Aorta (tissue), 5 donors: ENCODE data around the gene RNF123. TPM values are rescaled to one million over a fixed set of nuclear protein-coding genes. Genes with fewer than 3 reads are reported as not detected.

ENCODE experiments used
- ATAC-seq: fragments of 200-7000 bp; cut with Tn5 transposase; one replicate; pipeline ENCODE4 v1.9.1; 2022; ENCODE audit warnings: moderate library complexity; ENCODE audit not compliant: low FRiP score
- DNase-seq, 2 donors: peaks; one replicate each; pipeline ENCODE4 v3.0.0-alpha.2; 2020
- H3K27ac ChIP-seq, 2 donors: one replicate each; pipeline ENCODE4 v1.5.1; 2013; ENCODE audit warnings: low read length in 2 of 2, mild to moderate bottlenecking in 2 of 2, moderate library complexity in 2 of 2, control low read depth in 1 of 2, inconsistent platforms in 1 of 2, low read depth in 1 of 2
- H3K27me3 ChIP-seq, 2 donors: one replicate each; pipeline ENCODE4 v1.6.1; 2013; ENCODE audit warnings: control low read depth in 1 of 2, low read length in 1 of 2, mild to moderate bottlenecking in 1 of 2, moderate library complexity in 1 of 2; ENCODE audit not compliant: insufficient read depth in 2 of 2, control insufficient read depth in 1 of 2
- H3K36me3 ChIP-seq, 2 donors: one replicate each; pipeline ENCODE4 v1.6.1; 2013; ENCODE audit warnings: control low read depth in 1 of 2, low read length in 1 of 2, mild to moderate bottlenecking in 1 of 2; ENCODE audit not compliant: insufficient read depth in 2 of 2, control insufficient read depth in 1 of 2
- H3K4me1 ChIP-seq, 2 donors: one replicate each; pipeline ENCODE4 v1.6.1; 2013; ENCODE audit warnings: low read length in 2 of 2, control low read depth in 1 of 2, mild to moderate bottlenecking in 1 of 2, moderate library complexity in 1 of 2; ENCODE audit not compliant: insufficient read depth in 2 of 2, control insufficient read depth in 1 of 2
- H3K4me3 ChIP-seq, 2 donors: one replicate each; pipeline ENCODE4 v1.5.1; 2013; ENCODE audit warnings: low read length in 2 of 2, control low read depth in 1 of 2, mild to moderate bottlenecking in 1 of 2
- H3K9me3 ChIP-seq: one replicate; pipeline ENCODE4 v1.6.1; 2013; ENCODE audit warnings: mild to moderate bottlenecking, low read length; ENCODE audit not compliant: control insufficient read depth
- WGBS, 2 donors: extraction: QIAGEN DNeasy Blood & Tissue Kit; methylation state at CpG; one replicate each; pipeline ENCODE4 v1.1.7; 2013; 5-methylcytosine and 5-hydroxymethylcytosine counted together
- intact Hi-C, 2 donors: fragments of 100-400 bp; cut with DNase I; formaldehyde crosslinking; loops; one replicate each; pipeline versions ENCODE4 v1.14.2 to v1.15.0; 2022
- polyA plus RNA-seq, 2 donors: library from polyadenylated mRNA; stranded (reverse); fragments of 200-250 nt; gene quantifications; one replicate each; pipeline ENCODE4 v1.2.3, GENCODE V29; 2013
- total RNA-seq, 2 donors: library from RNA; stranded (reverse); fragmentation: NEBNext Ultra II Directional; extraction: Animal tissue kit (Norgen Biotek cat#: 25700); gene quantifications; one replicate each; pipeline ENCODE4 v1.2.1, GENCODE V29; 2021
- donor health status: healthy with polysubstance abuse.
- donor health status: Bipolar disorder and iron deficiency.
- donor health status: DM: no; HTN: no; CAD: no.
- donor health status: DM: no; HTN: no; CAD: no.
- donor health status: DM: yes; HTN: yes; CAD: no.

Gene RNF123
- total and polyA plus RNA-seq, 4 donors: 12.5 to 38.1 (median 32.2) TPM

GRCh38 chr3:49716169-49716568 is 26.8 kb downstream of the RNF123 start:
- no peak for ATAC-seq
- Histone ChIP-seq H3K4me1 (no peaks in the 10 kb centered on the region), H3K27me3 (no peaks in the 10 kb centered on the region), H3K4me3 (no peak overlapping the region), H3K9me3 (no peaks in the 10 kb centered on the region), H3K36me3 (no peaks in the 10 kb centered on the region), H3K27ac (no peak overlapping the region)
- DNase-seq: peak in 1 of 2 donors; percentile 60
- intact Hi-C loops: no loop called here
- 92 to 93% methylated on average over 7 of the region's 7 CpGs for WGBS, 2 donors

GRCh38 chr3:49716691-49717210 is 27.4 kb downstream of the RNF123 start:
- peak in 1 of 2 donors; percentile 59 for DNase-seq

GRCh38 chr3:49717211-49717958 is 28.0 kb downstream of the RNF123 start:
- H3K36me3 ChIP-seq: no peaks in the 10 kb centered on the region
- no peak for ATAC-seq

More at GRCh38 chr3:49716691-49717210, 27.4 kb downstream of the RNF123 start:
- Histone ChIP-seq H3K9me3 (no peaks in the 10 kb centered on the region), H3K27ac (no peak overlapping the region), H3K36me3 (no peaks in the 10 kb centered on the region), H3K4me3 (no peak overlapping the region), H3K27me3 (no peaks in the 10 kb centered on the region), H3K4me1 (no peaks in the 10 kb centered on the region)
- intact Hi-C loops: no loop called here
- ATAC-seq: no peak
- 88 to 92% methylated on average over 16 of the region's 16 CpGs for WGBS, 2 donors

GRCh38 chr3:49717959-49718857 is 28.9 kb downstream of the RNF123 start:
- Histone ChIP-seq H3K4me1 (no peaks in the 10 kb centered on the region), H3K27ac (no peak overlapping the region), H3K9me3 (no peaks in the 10 kb centered on the region), H3K27me3 (no peaks in the 10 kb centered on the region), H3K4me3 (no peak overlapping the region), H3K36me3 (no peaks in the 10 kb centered on the region)
- ATAC-seq (no peak), DNase-seq (peak in 1 of 2 donors; percentile 77)
- 70 to 71% methylated on average over 75 of the region's 75 CpGs for WGBS, 2 donors
- intact Hi-C loops: no loop called here

More at GRCh38 chr3:49717211-49717958, 28.0 kb downstream of the RNF123 start:
- H3K9me3 ChIP-seq: no peaks in the 10 kb centered on the region
- no peak overlapping the region for H3K4me3 ChIP-seq
- no peaks in the 10 kb centered on the region for H3K27me3 ChIP-seq
- DNase-seq: peak in 1 of 2 donors; percentile 68
- WGBS, 2 donors: 96% methylated on average over 14 of the region's 14 CpGs
- intact Hi-C loops: no loop called here
- no peak overlapping the region for H3K27ac ChIP-seq
- H3K4me1 ChIP-seq: no peaks in the 10 kb centered on the region

- 8 to 13% methylated on average over 33 of the region's 33 CpGs for WGBS, 2 donors
- DNase-seq: peak in 1 of 2 donors; percentile 78
- no peak overlapping the region for H3K27ac ChIP-seq
- H3K4me3 ChIP-seq: no peak overlapping the region
- ATAC-seq: no peak
- no peaks in the 10 kb centered on the region for H3K36me3 ChIP-seq
- intact Hi-C loops: no loop called here
- no peaks in the 10 kb centered on the region for H3K9me3 ChIP-seq
- H3K27me3 ChIP-seq: no peaks in the 10 kb centered on the region
- H3K4me1 ChIP-seq: no peaks in the 10 kb centered on the region
Observed at GRCh38 chr3:49718858-49719213, 29.5 kb downstream of the RNF123 start.

- H3K4me3 ChIP-seq: no peak within 1 kb of the TSS
- no peak within 1 kb of the TSS for H3K27ac ChIP-seq
- no peaks in the 10 kb centered on the region for H3K27me3 ChIP-seq
- DNase-seq (peak; percentile 97 to 98), ATAC-seq (peak; percentile 82)
- H3K4me1 ChIP-seq: no peaks in the 10 kb centered on the region
- no peaks in the 10 kb centered on the region for H3K36me3 ChIP-seq
- no peaks in the 10 kb centered on the region for H3K9me3 ChIP-seq
- intact Hi-C loops: no loop called here
- WGBS, 2 donors: 1% methylated on average over 46 to 50 of the region's 50 CpGs
Observed at GRCh38 chr3:49719214-49719884, 30.0 kb downstream of the RNF123 start, which contains the start of gene AMIGO3. Gene AMIGO3, minus strand, starts transcription at chr3:49719684. Its CDS starts 219 bp downstream, at chr3:49719465.

GRCh38 chr3:49720855-49721595 is 31.7 kb downstream of the RNF123 start:
- Histone ChIP-seq H3K36me3 (no peaks in the 10 kb centered on the region), H3K4me1 (no peaks in the 10 kb centered on the region)
- intact Hi-C loops: loop anchor here (5.0 to 10.0 kb wide), 2 partner anchors 64 to 181 kb away; partner anchors contain the start of genes IP6K1 (in 1 of the 2) and MST1R (in 1 of the 2)

GRCh38 chr3:49721596-49721895 is 32.2 kb downstream of the RNF123 start:
- ATAC-seq (no peak), DNase-seq (peak in 1 of 2 donors; percentile 45)
- 71 to 72% methylated on average over 9 of the region's 9 CpGs for WGBS, 2 donors
- H3K4me3 ChIP-seq: no peak overlapping the region
- H3K27ac ChIP-seq: no peak overlapping the region
- H3K4me1 ChIP-seq: no peaks in the 10 kb centered on the region
- H3K36me3 ChIP-seq: peaks cover 0 to under 1% of the 10 kb centered on the region in 2 donors
- intact Hi-C loops: loop anchor here (5.0 to 10.0 kb wide), 2 partner anchors 63 to 181 kb away; partner anchors contain the start of genes IP6K1 (in 1 of the 2) and MST1R (in 1 of the 2)
- H3K9me3 ChIP-seq: no peaks in the 10 kb centered on the region
- H3K27me3 ChIP-seq: no peaks in the 10 kb centered on the region

More at GRCh38 chr3:49720855-49721595, 31.7 kb downstream of the RNF123 start:
- Histone ChIP-seq H3K27me3 (no peaks in the 10 kb centered on the region), H3K9me3 (no peaks in the 10 kb centered on the region), H3K27ac (no peak overlapping the region), H3K4me3 (no peak overlapping the region)
- ATAC-seq: no peak
- DNase-seq: peak in 1 of 2 donors; percentile 66
- WGBS, 2 donors: 48 to 63% methylated on average over 4 of the region's 4 CpGs
